ENCODE measurements around the gene ITLN2. TPM values are rescaled to one million over a fixed set of nuclear protein-coding genes. Genes with fewer than 3 reads are reported as not detected.

The ITLN2 gene
- total RNA-seq, 1 experiment from 2014 or later: 0.20 TPM

- intact Hi-C loops (cut with micrococcal nuclease): no loop called here
- TF ChIP-seq CBX3 (IDR thresholded peaks at IDR 0.05; ENCODE audit: low read depth) (no peak), ELF1 (IDR thresholded peaks at IDR 0.05; ENCODE audit: borderline replicate concordance, low read depth) (no peak), CTCF (IDR thresholded peaks at IDR 0.05 in 2 of 3, conservative IDR thresholded peaks at IDR 0.05 in 1 of 3; ENCODE audit: borderline replicate concordance in 1 of 3, insufficient read depth in 1 of 3, low read depth in 2 of 3, low read length in 2 of 3) (no peak), SRF (IDR thresholded peaks at IDR 0.05; ENCODE audit: low read depth) (no peak), CEBPB (IDR thresholded peaks at IDR 0.05; ENCODE audit: low read depth) (no peak), TCF7L2 (IDR thresholded peaks at IDR 0.05; ENCODE audit: borderline replicate concordance, extremely low read depth, insufficient read depth, insufficient read length) (no peak), SP1 (IDR thresholded peaks at IDR 0.05; ENCODE audit: low read depth) (no peak), EZH2 (IDR thresholded peaks at IDR 0.05) (no peak), ZNF274 (IDR thresholded peaks at IDR 0.05; ENCODE audit: low read depth, low read length) (no peak), POLR2A (IDR thresholded peaks at IDR 0.05; ENCODE audit: borderline replicate concordance, extremely low read depth, insufficient read depth, insufficient read length) (no peak), EGR1 (IDR thresholded peaks at IDR 0.05; ENCODE audit: low read depth) (no peak)
- Histone ChIP-seq H3K36me3 (ENCODE audit: control insufficient read depth in 1 of 2, insufficient read depth in 2 of 2, low read length in 2 of 2) (no peaks in the 10 kb centered on the region), H3K79me2 (ENCODE audit: insufficient read depth, low read length) (no peaks in the 10 kb centered on the region), H3K4me2 (ENCODE audit: low read length) (no peak overlapping the region), H3K4me1 (ENCODE audit: control insufficient read depth in 1 of 2, insufficient read depth in 2 of 2, low read length in 2 of 2) (no peaks in the 10 kb centered on the region), H4K20me1 (ENCODE audit: insufficient read depth) (no peaks in the 10 kb centered on the region), H3K27me3 (ENCODE audit: insufficient read depth, low read length) (no peaks in the 10 kb centered on the region), H3K4me3 (replicated peaks in 1 of 2; ENCODE audit: low read depth in 1 of 2, low read length in 2 of 2) (no peak overlapping the region), H3K9me3 (ENCODE audit: control insufficient read depth in 1 of 2, insufficient read depth in 1 of 2, low read depth in 1 of 2, low read length in 2 of 2) (no peaks in the 10 kb centered on the region), H2AFZ (ENCODE audit: low read depth, low read length, poor library complexity, severe bottlenecking) (no peak overlapping the region), H3K9ac (ENCODE audit: low read length) (no peak overlapping the region), H3K9me2 (ENCODE audit: insufficient read depth) (no peaks in the 10 kb centered on the region), H3K27ac (ENCODE audit: low read depth, low read length) (no peak overlapping the region)
- ATAC-seq (no peak), DNase-seq (ENCODE audit: low read depth, low spot score) (no peak)
- RAD21 ChIA-PET (ENCODE audit: low non-redundant PET in 1 of 2, low total read pairs in 2 of 2, uncharacterized antibody in 2 of 2, unreplicated experiment in 2 of 2): no interaction called here
- BruUV-seq (replicated peaks): no TSS peak
- CTCF ChIA-PET: no interaction called here
- POLR2A ChIA-PET: no interaction called here
These were observed 43.2 kb downstream of the ITLN2 start for GRCh38 chr1:160911441-160911840.

All from HCT116 (cell line).